ENCODE measurements around the gene FLNB. TPM values are rescaled to one million over a fixed set of nuclear protein-coding genes. Genes with fewer than 3 reads are reported as not detected.
"Not testable (repeated sequence)": the region's sequence is repeated elsewhere in the genome, so short reads cannot be mapped to it uniquely, and the experiment has no call there.

Gene FLNB
- total RNA-seq, 2 experiments from 2014 or later, result 23.2 to 27.4 TPM

GRCh38 chr3:57972531-57973111, 35.6 kb upstream of the FLNB start:
- Mint-ChIP-seq H3K36me3 (no peaks in the 10 kb centered on the region), H3K4me1 (peaks cover 2% of the 10 kb centered on the region), H3K9me3 (peaks cover 1% of the 10 kb centered on the region), H3K27me3 (no peaks in the 10 kb centered on the region), H3K27ac (no peak overlapping the region), H3K4me3 (no peak overlapping the region)
- DNase-seq, result no peak

GRCh38 chr3:57973715-57974477, 34.3 kb upstream of the FLNB start:
- Mint-ChIP-seq H3K9me3 (no peaks in the 10 kb centered on the region), H3K27me3 (no peaks in the 10 kb centered on the region), H3K27ac (no peak overlapping the region), H3K4me1 (no peaks in the 10 kb centered on the region), H3K36me3 (no peaks in the 10 kb centered on the region), H3K4me3 (no peak overlapping the region)
- no peak for DNase-seq

- H3K27me3 Mint-ChIP-seq, result no peaks in the 10 kb centered on the region
- H3K9me3 Mint-ChIP-seq, result no peaks in the 10 kb centered on the region
- H3K4me1 Mint-ChIP-seq, result no peaks in the 10 kb centered on the region
- no peak overlapping the region for H3K27ac Mint-ChIP-seq
- no peaks in the 10 kb centered on the region for H3K36me3 Mint-ChIP-seq
- H3K4me3 Mint-ChIP-seq, result no peak overlapping the region
- DNase-seq, result no peak
Measured at GRCh38 chr3:57974796-57975388, 33.3 kb upstream of the FLNB start.

GRCh38 chr3:57977818-57978235, 30.4 kb upstream of the FLNB start:
- H3K36me3 Mint-ChIP-seq, result no peaks in the 10 kb centered on the region
- no peak for DNase-seq
- H3K4me1 Mint-ChIP-seq, result peaks cover 5% of the 10 kb centered on the region
- no peak overlapping the region for H3K27ac Mint-ChIP-seq
- H3K9me3 Mint-ChIP-seq, result no peaks in the 10 kb centered on the region
- no peak overlapping the region for H3K4me3 Mint-ChIP-seq
- no peaks in the 10 kb centered on the region for H3K27me3 Mint-ChIP-seq

- Mint-ChIP-seq H3K4me1 (peaks cover 7% of the 10 kb centered on the region), H3K27me3 (no peaks in the 10 kb centered on the region), H3K27ac (no peak overlapping the region), H3K9me3 (no peaks in the 10 kb centered on the region), H3K4me3 (no peak overlapping the region), H3K36me3 (no peaks in the 10 kb centered on the region)
- DNase-seq, result no peak
Measured at GRCh38 chr3:57978316-57978715, 29.9 kb upstream of the FLNB start.

- no peak overlapping the region for H3K27ac Mint-ChIP-seq
- H3K4me3 Mint-ChIP-seq, result no peak overlapping the region
- H3K4me1 Mint-ChIP-seq, result peaks cover 18% of the 10 kb centered on the region
- H3K9me3 Mint-ChIP-seq, result no peaks in the 10 kb centered on the region
- no peaks in the 10 kb centered on the region for H3K27me3 Mint-ChIP-seq
- H3K36me3 Mint-ChIP-seq, result no peaks in the 10 kb centered on the region
- DNase-seq, result no peak
Measured at GRCh38 chr3:57980416-57980815, 27.8 kb upstream of the FLNB start.

GRCh38 chr3:57981483-57982087, 26.6 kb upstream of the FLNB start:
- Mint-ChIP-seq H3K4me1 (peaks cover 18% of the 10 kb centered on the region), H3K36me3 (no peaks in the 10 kb centered on the region), H3K27ac (no peak overlapping the region), H3K4me3 (no peak overlapping the region), H3K9me3 (no peaks in the 10 kb centered on the region), H3K27me3 (no peaks in the 10 kb centered on the region)
- no peak for DNase-seq

GRCh38 chr3:57982561-57983243, 25.5 kb upstream of the FLNB start:
- Mint-ChIP-seq H3K36me3 (no peaks in the 10 kb centered on the region), H3K4me3 (no peak overlapping the region), H3K27me3 (no peaks in the 10 kb centered on the region), H3K4me1 (peaks cover 18% of the 10 kb centered on the region), H3K27ac (no peak overlapping the region), H3K9me3 (no peaks in the 10 kb centered on the region)
- no peak for DNase-seq

- no peak overlapping the region for H3K4me3 Mint-ChIP-seq
- peak overlapping the region; percentile 90 for H3K27ac Mint-ChIP-seq
- no peaks in the 10 kb centered on the region for H3K27me3 Mint-ChIP-seq
- no peaks in the 10 kb centered on the region for H3K36me3 Mint-ChIP-seq
- peaks cover 18% of the 10 kb centered on the region for H3K4me1 Mint-ChIP-seq
- peak; percentile 59 for DNase-seq
- no peaks in the 10 kb centered on the region for H3K9me3 Mint-ChIP-seq
Measured at GRCh38 chr3:57983734-57984518, 24.3 kb upstream of the FLNB start.

GRCh38 chr3:57985176-57985983, 22.8 kb upstream of the FLNB start:
- Mint-ChIP-seq H3K27me3 (no peaks in the 10 kb centered on the region), H3K27ac (no peak overlapping the region), H3K9me3 (no peaks in the 10 kb centered on the region), H3K4me1 (peaks cover 18% of the 10 kb centered on the region), H3K4me3 (no peak overlapping the region), H3K36me3 (no peaks in the 10 kb centered on the region)
- no peak for DNase-seq

- Mint-ChIP-seq H3K9me3 (no peaks in the 10 kb centered on the region), H3K36me3 (no peaks in the 10 kb centered on the region), H3K4me1 (peaks cover 18% of the 10 kb centered on the region), H3K27ac (no peak overlapping the region), H3K4me3 (no peak overlapping the region), H3K27me3 (no peaks in the 10 kb centered on the region)
- no peak for DNase-seq
Measured at GRCh38 chr3:57985984-57986246, 22.3 kb upstream of the FLNB start.

- Mint-ChIP-seq H3K4me3 (no peak overlapping the region), H3K27ac (no peak overlapping the region), H3K9me3 (no peaks in the 10 kb centered on the region), H3K36me3 (no peaks in the 10 kb centered on the region), H3K27me3 (no peaks in the 10 kb centered on the region), H3K4me1 (peaks cover 18% of the 10 kb centered on the region)
- DNase-seq, result no peak
Measured at GRCh38 chr3:57986261-57986660, 22.0 kb upstream of the FLNB start.

- H3K9me3 Mint-ChIP-seq, H3K27me3 Mint-ChIP-seq, H3K4me1 Mint-ChIP-seq, H3K4me3 Mint-ChIP-seq, H3K27ac Mint-ChIP-seq, DNase-seq, H3K36me3 Mint-ChIP-seq: not testable (repeated sequence)
Measured at GRCh38 chr3:57989198-57989597, 19.0 kb upstream of the FLNB start.

GRCh38 chr3:57989646-57990045, 18.6 kb upstream of the FLNB start:
- no peaks in the 10 kb centered on the region for H3K27me3 Mint-ChIP-seq
- no peaks in the 10 kb centered on the region for H3K36me3 Mint-ChIP-seq
- H3K27ac Mint-ChIP-seq, result no peak overlapping the region
- DNase-seq, result no peak
- no peaks in the 10 kb centered on the region for H3K9me3 Mint-ChIP-seq
- H3K4me1 Mint-ChIP-seq, result no peaks in the 10 kb centered on the region
- no peak overlapping the region for H3K4me3 Mint-ChIP-seq

All from activated naive CD8-positive, alpha-beta T cell treated with anti-CD3 and anti-CD28 coated beads for 36 hours (primary cell).